Right lobe of liver (tissue), 6 donors: ENCODE results near the gene MOV10. TPM values are rescaled to one million over a fixed set of nuclear protein-coding genes. Genes with fewer than 3 reads are reported as not detected.

Experiments used
- ATAC-seq, 4 donors: fragments of 200-7000 bp; cut with Tn5 transposase; one replicate each; pipeline ENCODE4 v1.9.1; 2020; ENCODE audit warnings: mild to moderate bottlenecking in 4 of 4, moderate library complexity in 4 of 4
- DNase-seq, 3 donors: peaks; one replicate each; pipeline ENCODE4 v3.0.0-alpha.2; 2020
- H3K27ac ChIP-seq, 3 donors: fragments of 200-600 bp; one replicate each; pipeline ENCODE4 v1.8.0; 2022
- H3K27me3 ChIP-seq, 2 donors: fragments of 200-600 bp; one replicate each; pipeline ENCODE4 v1.8.0; 2022
- H3K36me3 ChIP-seq, 4 donors: fragments of 200-600 bp; sonication (generic) in 1 of 4; one replicate each; pipeline versions ENCODE4 v1.5.1 to v1.8.0; 2017 to 2022; ENCODE audit warnings: control low read depth in 1 of 4
- H3K4me1 ChIP-seq, 4 donors: fragments of 200-600 bp; sonication (generic) in 1 of 4; one replicate each; pipeline versions ENCODE4 v1.5.1 to v1.8.0; 2017 to 2022; ENCODE audit warnings: control low read depth in 1 of 4
- H3K4me3 ChIP-seq, 3 donors: fragments of 200-600 bp; one replicate each; pipeline ENCODE4 v1.8.0; 2022
- H3K9me3 ChIP-seq, 4 donors: fragments of 200-600 bp; sonication (generic) in 1 of 4; one replicate each; pipeline versions ENCODE4 v1.5.1 to v1.8.0; 2017 to 2022; ENCODE audit warnings: control low read depth in 1 of 4
- CTCF ChIP-seq, 4 donors: fragments of 200-600 bp in 3 of 4; fragments of 450-650 bp in 1 of 4; IDR thresholded peaks; one replicate each; pipeline versions ENCODE4 v1.5.1 to v1.8.0; 2016 to 2022; ENCODE audit warnings: antibody characterized with exemption in 4 of 4, mild to moderate bottlenecking in 2 of 4
- POLR2A ChIP-seq: fragments of 450-650 bp; IDR thresholded peaks from one replicate; pipeline ENCODE4 v1.6.1; 2017; ENCODE audit warnings: antibody characterized with exemption, mild to moderate bottlenecking
- WGBS: methylation state at CpG from one replicate; pipeline ENCODE4 v1.1.6; 2018; ENCODE audit warnings: low coverage, low lambda C conversion rate; ENCODE audit not compliant: insufficient coverage; ENCODE audit errors: missing lambda C conversion rate; 5-methylcytosine and 5-hydroxymethylcytosine counted together
- intact Hi-C, 2 donors: fragments of 100-400 bp; cut with DNase I; formaldehyde crosslinking; loops; one replicate each; pipeline versions ENCODE4 v1.11.2 to v1.14.1; 2022
- total RNA-seq, 6 experiments: library from RNA; depleted of rRNA in 2 of 6; stranded (reverse); fragments of >200 nt in 2 of 6; fragmentation: NEBNext Ultra II Directional in 3 of 6; extraction: Animal tissue kit (Norgen Biotek cat#: 25700) in 3 of 6; gene quantifications; one replicate each; pipeline versions ENCODE4 v1.1.0 to v1.2.4, GENCODE V29; 2016 to 2023
- donor health status: DM: no; HTN: yes; CAD: no.
- donor health status: DM: no; HTN: no; CAD: no.
- donor health status: DM: no; HTN: no; CAD: no.
- donor health status: DM: no; HTN: yes; CAD: no.
- donor health status: DM: no; HTN: yes; CAD: no.

Gene MOV10
- total RNA-seq, 6 experiments from 2014 or later: 32.3 to 55.8 (median 46.2) TPM

- Histone ChIP-seq H3K9me3 (no peaks in the 10 kb centered on the region), H3K27me3 (no peaks in the 10 kb centered on the region), H3K36me3 (peaks cover 0 to 27% (median 3%) of the 10 kb centered on the region in 4 donors), H3K4me3 (peak overlapping the region in 1 of 3 donors; percentile 8), H3K4me1 (peaks cover 4 to 44% (median 28%) of the 10 kb centered on the region in 4 donors), H3K27ac (peak overlapping the region; percentile 81 to 83 (median 83))
- WGBS: 47% methylated on average over 9 of the region's 17 CpGs
- TF ChIP-seq CTCF (IDR thresholded peaks at IDR 0.05): no peak
- TF ChIP-seq POLR2A: no peak
- DNase-seq (peak; percentile 80 to 88 (median 83)), ATAC-seq (peak; percentile 65 to 83 (median 76))
- intact Hi-C loops: loop anchor here in 1 of 2 donors (10.0 kb wide), 1 partner anchor 314 kb away; no protein-coding TSS in a partner anchor
Observed at GRCh38 chr1:112698366-112699310, 24.2 kb downstream of the MOV10 start.

- H3K4me3 ChIP-seq: no peak overlapping the region
- no peaks in the 10 kb centered on the region for H3K27me3 ChIP-seq
- ATAC-seq: no peak
- H3K36me3 ChIP-seq: peaks cover 0 to 18% (median under 1%) of the 10 kb centered on the region in 4 donors
- H3K27ac ChIP-seq: peak overlapping the region; percentile 81 to 83 (median 83)
- TF ChIP-seq POLR2A: no peak
- no peak for TF ChIP-seq CTCF (IDR thresholded peaks at IDR 0.05)
- H3K4me1 ChIP-seq: peaks cover 4 to 52% (median 30%) of the 10 kb centered on the region in 4 donors
- H3K9me3 ChIP-seq: no peaks in the 10 kb centered on the region
- no peak for DNase-seq
- WGBS: 68% methylated on average over 11 of the region's 13 CpGs
- intact Hi-C loops: loop anchor here in 1 of 2 donors (10.0 kb wide), 3 partner anchors 75 to 315 kb away; partner anchors contain the start of gene WNT2B
Observed at GRCh38 chr1:112699425-112700144, 25.1 kb downstream of the MOV10 start.

GRCh38 chr1:112700290-112701226 lies 26.1 kb downstream of the MOV10 start:
- DNase-seq: peak; percentile 91 to 98 (median 95)
- ATAC-seq: peak; percentile 57 to 71 (median 63)
- TF ChIP-seq POLR2A (peak; percentile 9), CTCF (IDR thresholded peaks at IDR 0.05) (peak in 1 of 4 donors; percentile 6)
- H3K9me3 ChIP-seq: no peaks in the 10 kb centered on the region
- H3K4me3 ChIP-seq: no peak overlapping the region
- no peaks in the 10 kb centered on the region for H3K27me3 ChIP-seq
- H3K27ac ChIP-seq: peak overlapping the region; percentile 81 to 83 (median 83)
- intact Hi-C loops: loop anchor here in 1 of 2 donors (10.0 kb wide), 2 partner anchors 76 to 196 kb away; partner anchors contain the start of gene WNT2B
- peaks cover 4 to 59% (median 34%) of the 10 kb centered on the region in 4 donors for H3K4me1 ChIP-seq
- peaks cover 0 to 16% (median 0%) of the 10 kb centered on the region in 4 donors for H3K36me3 ChIP-seq
- 0% methylated on average over 1 of the region's 7 CpGs for WGBS
